Ectodermal cell (in vitro differentiated cells): ENCODE results near the gene MCF2L.

Experiments used
- H3K27ac ChIP-seq: 2 replicates; pipeline ENCODE4 v1.7.0; 2013; ENCODE audit warnings: mild to moderate bottlenecking, low read depth, low read length; ENCODE audit not compliant: insufficient read depth, poor library complexity, severe bottlenecking
- H3K27me3 ChIP-seq: 2 replicates; pipeline ENCODE4 v1.7.0; 2013; ENCODE audit warnings: mild to moderate bottlenecking, low read length; ENCODE audit not compliant: insufficient read depth, control insufficient read depth, poor library complexity, severe bottlenecking
- H3K36me3 ChIP-seq: one replicate; pipeline ENCODE4 v1.7.0; 2013; ENCODE audit warnings: low read length; ENCODE audit not compliant: control insufficient read depth, insufficient read depth
- H3K4me1 ChIP-seq: one replicate; pipeline ENCODE4 v1.7.0; 2013; ENCODE audit warnings: low read length; ENCODE audit not compliant: control insufficient read depth, insufficient read depth
- H3K4me3 ChIP-seq: 2 replicates; pipeline ENCODE4 v1.7.0; 2013; ENCODE audit warnings: low read depth, low read length, control low read depth; ENCODE audit not compliant: insufficient read depth
- H3K9me3 ChIP-seq: 2 replicates; pipeline ENCODE4 v1.7.0; 2013; ENCODE audit warnings: mild to moderate bottlenecking, low read length, moderate library complexity; ENCODE audit not compliant: control insufficient read depth
- WGBS, 2 experiments: methylation state at CpG; one replicate each; pipeline ENCODE4 v1.1.7; 2013; ENCODE audit warnings: missing lambda C conversion rate in 2 of 2; 5-methylcytosine and 5-hydroxymethylcytosine counted together

Gene MCF2L

GRCh38 chr13:113043001-113043630 is 74.1 kb downstream of the MCF2L start:
- Histone ChIP-seq H3K4me3 (no peak overlapping the region), H3K27me3 (no peaks in the 10 kb centered on the region)
- WGBS, 2 experiments: 91 to 92% methylated on average over 20 of the region's 20 CpGs

GRCh38 chr13:113043931-113044330 is 74.9 kb downstream of the MCF2L start:
- Histone ChIP-seq H3K27ac (no peak overlapping the region), H3K27me3 (no peaks in the 10 kb centered on the region), H3K4me3 (no peak overlapping the region), H3K9me3 (no peaks in the 10 kb centered on the region), H3K36me3 (no peaks in the 10 kb centered on the region), H3K4me1 (peaks cover 7% of the 10 kb centered on the region)
- WGBS, 2 experiments: 94% methylated on average over 14 of the region's 14 CpGs

More at GRCh38 chr13:113043001-113043630, 74.1 kb downstream of the MCF2L start:
- no peaks in the 10 kb centered on the region for H3K9me3 ChIP-seq
- H3K27ac ChIP-seq: no peak overlapping the region
- H3K4me1 ChIP-seq: peaks cover 7% of the 10 kb centered on the region
- no peaks in the 10 kb centered on the region for H3K36me3 ChIP-seq

- 94% methylated on average over 27 of the region's 27 CpGs for WGBS, 2 experiments
- no peaks in the 10 kb centered on the region for H3K9me3 ChIP-seq
- peaks cover 7% of the 10 kb centered on the region for H3K4me1 ChIP-seq
- no peak overlapping the region for H3K27ac ChIP-seq
- no peak overlapping the region for H3K4me3 ChIP-seq
- H3K36me3 ChIP-seq: no peaks in the 10 kb centered on the region
- no peaks in the 10 kb centered on the region for H3K27me3 ChIP-seq
Measured at GRCh38 chr13:113044391-113045114, 75.5 kb downstream of the MCF2L start.

- 93 to 95% methylated on average over 32 of the region's 32 CpGs for WGBS, 2 experiments
- H3K27me3 ChIP-seq: no peaks in the 10 kb centered on the region
- H3K4me1 ChIP-seq: peaks cover 7% of the 10 kb centered on the region
- H3K4me3 ChIP-seq: no peak overlapping the region
- H3K36me3 ChIP-seq: no peaks in the 10 kb centered on the region
- H3K9me3 ChIP-seq: no peaks in the 10 kb centered on the region
- H3K27ac ChIP-seq: no peak overlapping the region
Measured at GRCh38 chr13:113045251-113046127, 76.5 kb downstream of the MCF2L start.

- Histone ChIP-seq H3K4me3 (no peak overlapping the region), H3K4me1 (peaks cover 11% of the 10 kb centered on the region), H3K36me3 (no peaks in the 10 kb centered on the region), H3K9me3 (no peaks in the 10 kb centered on the region), H3K27me3 (no peaks in the 10 kb centered on the region), H3K27ac (no peak overlapping the region)
- WGBS, 2 experiments: 96% methylated on average over 30 of the region's 30 CpGs
Measured at GRCh38 chr13:113046128-113046882, 77.3 kb downstream of the MCF2L start.

GRCh38 chr13:113046883-113047244 is 77.8 kb downstream of the MCF2L start:
- H3K4me3 ChIP-seq: no peak overlapping the region
- H3K27ac ChIP-seq: no peak overlapping the region
- no peaks in the 10 kb centered on the region for H3K27me3 ChIP-seq
- WGBS, 2 experiments: 81% methylated on average over 13 of the region's 13 CpGs
- H3K36me3 ChIP-seq: no peaks in the 10 kb centered on the region
- peaks cover 14% of the 10 kb centered on the region for H3K4me1 ChIP-seq
- H3K9me3 ChIP-seq: no peaks in the 10 kb centered on the region

- 95 to 96% methylated on average over 31 of the region's 31 CpGs for WGBS, 2 experiments
- Histone ChIP-seq H3K27me3 (no peaks in the 10 kb centered on the region), H3K27ac (no peak overlapping the region), H3K36me3 (no peaks in the 10 kb centered on the region), H3K4me3 (no peak overlapping the region), H3K4me1 (peaks cover 14% of the 10 kb centered on the region), H3K9me3 (no peaks in the 10 kb centered on the region)
Measured at GRCh38 chr13:113047587-113047986, 78.6 kb downstream of the MCF2L start.

GRCh38 chr13:113048766-113049165 is 79.8 kb downstream of the MCF2L start:
- 67 to 68% methylated on average over 7 of the region's 7 CpGs for WGBS, 2 experiments
- Histone ChIP-seq H3K9me3 (no peaks in the 10 kb centered on the region), H3K4me1 (peaks cover 14% of the 10 kb centered on the region), H3K27me3 (no peaks in the 10 kb centered on the region), H3K4me3 (no peak overlapping the region), H3K36me3 (no peaks in the 10 kb centered on the region), H3K27ac (no peak overlapping the region)

- H3K27me3 ChIP-seq: no peaks in the 10 kb centered on the region
- H3K36me3 ChIP-seq: no peaks in the 10 kb centered on the region
- no peak overlapping the region for H3K4me3 ChIP-seq
- WGBS, 2 experiments: 94% methylated on average over 13 of the region's 13 CpGs
- no peak overlapping the region for H3K27ac ChIP-seq
- H3K4me1 ChIP-seq: peaks cover 14% of the 10 kb centered on the region
- H3K9me3 ChIP-seq: no peaks in the 10 kb centered on the region
Measured at GRCh38 chr13:113049521-113049941, 80.5 kb downstream of the MCF2L start.
